ENCODE results near the gene PTPN6.

GRCh38 chr12:7006639-7007038, 55.5 kb downstream of the PTPN6 start:
- TF ChIP-seq TFE3 (CRISPR knock-in tag; IDR thresholded peaks at IDR 0.05) (no peak), EZH2 (conservative IDR thresholded peaks at IDR 0.05; ENCODE audit: low read depth, low read length) (no peak), TBL1XR1 (IDR thresholded peaks at IDR 0.05; ENCODE audit: borderline replicate concordance, low read length, partially characterized antibody) (no peak), PRPF4 (IDR thresholded peaks at IDR 0.05; ENCODE audit: low read depth, low read length, poor library complexity, severe bottlenecking) (no peak), RNF2 (conservative IDR thresholded peaks at IDR 0.05; ENCODE audit: low read depth) (no peak), FOXP1 (IDR thresholded peaks at IDR 0.05) (no peak), FOXP1 (CRISPR knock-in tag; IDR thresholded peaks at IDR 0.05) (no peak), YEATS4 (CRISPR knock-in tag; IDR thresholded peaks at IDR 0.05; ENCODE audit: borderline replicate concordance) (no peak), ZNF580 (CRISPR knock-in tag; IDR thresholded peaks at IDR 0.05; ENCODE audit: borderline replicate concordance, low read depth) (no peak), ATF3 (CRISPR knock-in tag; IDR thresholded peaks at IDR 0.05) (no peak), POLR2A (IDR thresholded peaks at IDR 0.05; ENCODE audit: insufficient read depth in 1 of 2, low read depth in 2 of 2, low read length in 2 of 2) (no peak), POLR2AphosphoS5 (IDR thresholded peaks at IDR 0.05; ENCODE audit: low read depth, low read length) (no peak), GABPA (IDR thresholded peaks at IDR 0.05; ENCODE audit: low read depth, low read length) (no peak), GABPA (CRISPR knock-in tag; IDR thresholded peaks at IDR 0.05; ENCODE audit: low read depth) (no peak), POLR2AphosphoS2 (IDR thresholded peaks at IDR 0.05; ENCODE audit: low read depth, low read length) (no peak), ZNF407 (CRISPR knock-in tag; IDR thresholded peaks at IDR 0.05; ENCODE audit: not compliant biosample characterization) (no peak)
